ENCODE measurements around the gene RHPN2. TPM values are rescaled to one million over a fixed set of nuclear protein-coding genes. Genes with fewer than 3 reads are reported as not detected.

Gene RHPN2
- polyA plus RNA-seq, 2 of the 4 experiments (the other 2 are of a cell fraction), result 60.5 to 140 TPM

- H3K4me2 ChIP-seq, result peak overlapping the region; percentile 50
- DNase-seq (ENCODE audit: low read depth in 1 of 2, low spot score in 1 of 2), result peak; percentile 61 to 92
- H3K9me3 ChIP-seq, result peaks cover 14% of the 10 kb centered on the region
- peak; percentile 95 for FAIRE-seq
- H3K4me3 ChIP-seq, result no peak overlapping the region
- peaks cover 26% of the 10 kb centered on the region for H3K4me1 ChIP-seq
- peak overlapping the region; percentile 68 to 79 for H3K27ac ChIP-seq
- 4% methylated on average over 2 of the region's 2 CpGs for WGBS (ENCODE audit: missing lambda C conversion rate)
- ChIA-PET CTCF (interaction anchor here (0.8 to 1.5 kb wide), 4 partner anchors 9 to 20 kb away, joined by 3 to 5 read pairs (median 4); no protein-coding TSS in a partner anchor), POLR2A (interaction anchor here (0.9 kb wide), 1 partner anchor 254 kb away, joined by 3 read pairs; the partner anchor contains the start of gene ANKRD27)
- peak; percentile 89 to 96 for ATAC-seq
- TF ChIP-seq CHD4 (IDR thresholded peaks at IDR 0.05; ENCODE audit: borderline replicate concordance) (no peak), JUN (IDR thresholded peaks at IDR 0.05) (peak; percentile 27 to 75; a peak in 3 of 5 replicates), JUNB (IDR thresholded peaks at IDR 0.05) (peak; percentile 83), FOSB (CRISPR knock-in tag; IDR thresholded peaks at IDR 0.05) (no peak), RARB (CRISPR knock-in tag; IDR thresholded peaks at IDR 0.05) (no peak), FOSL2 (IDR thresholded peaks at IDR 0.05) (peak; percentile 43; the same call in 1 of the 2 replicates), FOSL2 (CRISPR knock-in tag; IDR thresholded peaks at IDR 0.05) (peak; percentile 98), SMC3 (IDR thresholded peaks at IDR 0.05) (no peak), HOXB5 (CRISPR knock-in tag; IDR thresholded peaks at IDR 0.05) (0 out of 2 replicates have a peak, but pooled peaks have one; percentile 14), RAD21 (conservative IDR thresholded peaks at IDR 0.05 in 1 of 2, IDR thresholded peaks at IDR 0.05 in 1 of 2) (peak in 1 of 2 experiments; percentile 28; a peak in 2 of 5 replicates), ZC3H11A (IDR thresholded peaks at IDR 0.05) (no peak), NFE2L2 (conservative IDR thresholded peaks at IDR 0.05; ENCODE audit: low read length) (no peak), HES2 (IDR thresholded peaks at IDR 0.05) (0 out of 2 replicates have a peak, but pooled peaks have one; percentile 23), BHLHE40 (IDR thresholded peaks at IDR 0.05; ENCODE audit: low read depth, low read length) (no peak), KDM1A (IDR thresholded peaks at IDR 0.05; ENCODE audit: low read depth) (no peak), RFX5 (IDR thresholded peaks at IDR 0.05) (no peak), EP300 (IDR thresholded peaks at IDR 0.05) (peak; percentile 38 to 67; a peak in 3 of 5 replicates), CHD2 (IDR thresholded peaks at IDR 0.05; ENCODE audit: low read length, partially characterized antibody) (no peak), MAFK (IDR thresholded peaks at IDR 0.05; ENCODE audit: partially characterized antibody) (no peak), CBX2 (IDR thresholded peaks at IDR 0.05; ENCODE audit: borderline replicate concordance, low read depth) (no peak), ELK1 (IDR thresholded peaks at IDR 0.05; ENCODE audit: low read depth, low read length) (no peak), ZNF302 (CRISPR knock-in tag; IDR thresholded peaks at IDR 0.05) (no peak), ZFP36 (IDR thresholded peaks at IDR 0.05; ENCODE audit: borderline replicate concordance, partially characterized antibody) (no peak), MAZ (IDR thresholded peaks at IDR 0.05; ENCODE audit: borderline replicate concordance, low read depth, low read length) (no peak), PBX3 (IDR thresholded peaks at IDR 0.05) (peak; percentile 42; the same call in 1 of the 2 replicates), CBX8 (IDR thresholded peaks at IDR 0.05) (no peak), GATA3 (IDR thresholded peaks at IDR 0.05; ENCODE audit: borderline replicate concordance) (peak; percentile 93), TFCP2L1 (CRISPR knock-in tag; IDR thresholded peaks at IDR 0.05) (no peak)
- TF ChIP-seq, protein P1, sequence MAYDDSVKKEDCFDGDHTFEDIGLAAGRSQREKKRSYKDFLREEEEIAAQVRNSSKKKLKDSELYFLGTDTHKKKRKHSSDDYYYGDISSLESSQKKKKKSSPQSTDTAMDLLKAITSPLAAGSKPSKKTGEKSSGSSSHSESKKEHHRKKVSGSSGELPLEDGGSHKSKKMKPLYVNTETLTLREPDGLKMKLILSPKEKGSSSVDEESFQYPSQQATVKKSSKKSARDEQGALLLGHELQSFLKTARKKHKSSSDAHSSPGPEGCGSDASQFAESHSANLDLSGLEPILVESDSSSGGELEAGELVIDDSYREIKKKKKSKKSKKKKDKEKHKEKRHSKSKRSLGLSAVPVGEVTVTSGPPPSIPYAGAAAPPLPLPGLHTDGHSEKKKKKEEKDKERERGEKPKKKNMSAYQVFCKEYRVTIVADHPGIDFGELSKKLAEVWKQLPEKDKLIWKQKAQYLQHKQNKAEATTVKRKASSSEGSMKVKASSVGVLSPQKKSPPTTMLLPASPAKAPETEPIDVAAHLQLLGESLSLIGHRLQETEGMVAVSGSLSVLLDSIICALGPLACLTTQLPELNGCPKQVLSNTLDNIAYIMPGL (CRISPR knock-in tag; IDR thresholded peaks at IDR 0.05; ENCODE audit: borderline replicate concordance), result no peak
- TF ChIP-seq, protein P2, sequence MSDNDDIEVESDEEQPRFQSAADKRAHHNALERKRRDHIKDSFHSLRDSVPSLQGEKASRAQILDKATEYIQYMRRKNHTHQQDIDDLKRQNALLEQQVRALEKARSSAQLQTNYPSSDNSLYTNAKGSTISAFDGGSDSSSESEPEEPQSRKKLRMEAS (IDR thresholded peaks at IDR 0.05), result peak; percentile 58; the same call in 1 of the 2 replicates
- TF ChIP-seq, protein P3, sequence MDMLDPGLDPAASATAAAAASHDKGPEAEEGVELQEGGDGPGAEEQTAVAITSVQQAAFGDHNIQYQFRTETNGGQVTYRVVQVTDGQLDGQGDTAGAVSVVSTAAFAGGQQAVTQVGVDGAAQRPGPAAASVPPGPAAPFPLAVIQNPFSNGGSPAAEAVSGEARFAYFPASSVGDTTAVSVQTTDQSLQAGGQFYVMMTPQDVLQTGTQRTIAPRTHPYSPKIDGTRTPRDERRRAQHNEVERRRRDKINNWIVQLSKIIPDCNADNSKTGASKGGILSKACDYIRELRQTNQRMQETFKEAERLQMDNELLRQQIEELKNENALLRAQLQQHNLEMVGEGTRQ (IDR thresholded peaks at IDR 0.05), result no peak
- TF ChIP-seq, protein P4, sequence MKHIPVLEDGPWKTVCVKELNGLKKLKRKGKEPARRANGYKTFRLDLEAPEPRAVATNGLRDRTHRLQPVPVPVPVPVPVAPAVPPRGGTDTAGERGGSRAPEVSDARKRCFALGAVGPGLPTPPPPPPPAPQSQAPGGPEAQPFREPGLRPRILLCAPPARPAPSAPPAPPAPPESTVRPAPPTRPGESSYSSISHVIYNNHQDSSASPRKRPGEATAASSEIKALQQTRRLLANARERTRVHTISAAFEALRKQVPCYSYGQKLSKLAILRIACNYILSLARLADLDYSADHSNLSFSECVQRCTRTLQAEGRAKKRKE (CRISPR knock-in tag; IDR thresholded peaks at IDR 0.05; ENCODE audit: low read depth), result no peak
- TF ChIP-seq, protein P5, sequence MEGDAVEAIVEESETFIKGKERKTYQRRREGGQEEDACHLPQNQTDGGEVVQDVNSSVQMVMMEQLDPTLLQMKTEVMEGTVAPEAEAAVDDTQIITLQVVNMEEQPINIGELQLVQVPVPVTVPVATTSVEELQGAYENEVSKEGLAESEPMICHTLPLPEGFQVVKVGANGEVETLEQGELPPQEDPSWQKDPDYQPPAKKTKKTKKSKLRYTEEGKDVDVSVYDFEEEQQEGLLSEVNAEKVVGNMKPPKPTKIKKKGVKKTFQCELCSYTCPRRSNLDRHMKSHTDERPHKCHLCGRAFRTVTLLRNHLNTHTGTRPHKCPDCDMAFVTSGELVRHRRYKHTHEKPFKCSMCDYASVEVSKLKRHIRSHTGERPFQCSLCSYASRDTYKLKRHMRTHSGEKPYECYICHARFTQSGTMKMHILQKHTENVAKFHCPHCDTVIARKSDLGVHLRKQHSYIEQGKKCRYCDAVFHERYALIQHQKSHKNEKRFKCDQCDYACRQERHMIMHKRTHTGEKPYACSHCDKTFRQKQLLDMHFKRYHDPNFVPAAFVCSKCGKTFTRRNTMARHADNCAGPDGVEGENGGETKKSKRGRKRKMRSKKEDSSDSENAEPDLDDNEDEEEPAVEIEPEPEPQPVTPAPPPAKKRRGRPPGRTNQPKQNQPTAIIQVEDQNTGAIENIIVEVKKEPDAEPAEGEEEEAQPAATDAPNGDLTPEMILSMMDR (IDR thresholded peaks at IDR 0.05), result no peak
Observed at GRCh38 chr19:32928806-32929205, 135.9 kb downstream of the RHPN2 start.
